OCI-LY7 (cell line): ENCODE measurements around the gene STAB1. TPM values are rescaled to one million over a fixed set of nuclear protein-coding genes. Genes with fewer than 3 reads are reported as not detected.

ENCODE experiments used
- BruUV-seq: library from RNA; stranded (reverse); fragments of 400-500 nt; replicated peaks from 2 replicates; lab custom pipeline; 2021; lab: Mats Ljungman, UMichigan
- CTCF ChIA-PET: fragments of 300-600 bp; sonication (Branson Sonifier 250); formaldehyde crosslinking; loops from one replicate; lab custom pipeline; 2022; ENCODE audit warnings: antibody characterized with exemption; ENCODE audit not compliant: unreplicated experiment; lab: Charles Lee
- POLR2A ChIA-PET: fragments of 300-600 bp; sonication (Branson Sonifier 250); formaldehyde crosslinking; loops from one replicate; lab custom pipeline; 2022; ENCODE audit warnings: antibody characterized with exemption; lab: Charles Lee
- DNase-seq: peaks from one replicate; pipeline ENCODE4 v3.0.0-alpha.2; 2015; ENCODE audit warnings: low spot score
- H2AFZ ChIP-seq: fragments of 200-600 bp; sonication (generic), shearing (Covaris generic); 2 replicates; pipeline ENCODE4 v1.6.1; 2014; ENCODE audit warnings: mild to moderate bottlenecking, antibody characterized with exemption, low read length, moderate library complexity
- H3K27ac ChIP-seq: fragments of 200-600 bp; sonication (generic); 2 replicates; pipeline ENCODE4 v1.5.1; 2014; ENCODE audit warnings: mixed run types, low read depth, mild to moderate bottlenecking, moderate library complexity, low read length, inconsistent platforms; ENCODE audit not compliant: poor library complexity, severe bottlenecking
- H3K36me3 ChIP-seq: fragments of 200-600 bp; sonication (generic); 2 replicates; pipeline ENCODE4 v1.6.1; 2014; ENCODE audit warnings: mild to moderate bottlenecking, antibody characterized with exemption, low read length, moderate library complexity, mixed read lengths; ENCODE audit not compliant: insufficient read depth
- H3K4me1 ChIP-seq: fragments of 200-600 bp; sonication (generic); 2 replicates; pipeline ENCODE4 v1.5.1; 2014; ENCODE audit warnings: mild to moderate bottlenecking, low read length; ENCODE audit not compliant: insufficient read depth, poor library complexity, severe bottlenecking
- H3K4me2 ChIP-seq: fragments of 200-600 bp; sonication (generic); 2 replicates; pipeline ENCODE4 v1.6.1; 2014; ENCODE audit warnings: mild to moderate bottlenecking, low read length
- H3K4me3 ChIP-seq: fragments of 200-600 bp; sonication (generic); 2 replicates; pipeline ENCODE4 v1.5.1; 2014; ENCODE audit warnings: mild to moderate bottlenecking, low read depth, low read length; ENCODE audit not compliant: poor library complexity, severe bottlenecking
- H3K79me2 ChIP-seq: fragments of 200-600 bp; sonication (generic); 2 replicates; pipeline ENCODE4 v1.6.1; 2016; ENCODE audit warnings: low read depth, mild to moderate bottlenecking, low read length, moderate library complexity, mixed read lengths; ENCODE audit not compliant: insufficient read depth
- H3K9me2 ChIP-seq: fragments of 200-600 bp; sonication (generic); 2 replicates; pipeline ENCODE4 v1.6.1; 2016; ENCODE audit warnings: mild to moderate bottlenecking, low read length, mixed read lengths; ENCODE audit not compliant: insufficient read depth
- H3K9me3 ChIP-seq: fragments of 200-600 bp; sonication (generic); 2 replicates; pipeline ENCODE4 v1.6.1; 2014; ENCODE audit warnings: mild to moderate bottlenecking, mixed run types, low read length, mixed read lengths
- H4K20me1 ChIP-seq: fragments of 200-600 bp; sonication (generic); 2 replicates; pipeline ENCODE4 v1.6.1; 2014; ENCODE audit warnings: mild to moderate bottlenecking, antibody characterized with exemption, low read length, moderate library complexity, mixed read lengths; ENCODE audit not compliant: insufficient read depth
- EZH2phosphoT487 ChIP-seq: fragments of 200-600 bp; sonication (generic); IDR thresholded peaks from 2 replicates; pipeline ENCODE4 v1.6.1; 2018; ENCODE audit warnings: low read depth, borderline replicate concordance, mild to moderate bottlenecking, mixed run types, antibody characterized with exemption, low read length, moderate library complexity, mixed read lengths
- intact Hi-C: fragments of 100-400 bp; cut with micrococcal nuclease; formaldehyde crosslinking; loops from one replicate; pipeline ENCODE4 v1.10.0; 2022; ENCODE audit not compliant: unreplicated experiment
- total RNA-seq, 2 experiments: library from RNA; depleted of rRNA in 1 of 2; stranded (reverse); fragments of >200 nt in 1 of 2; shearing (Covaris generic) in 1 of 2; gene quantifications; 2 replicates each; pipeline ENCODE4 v1.2.3, GENCODE V29; 2014 to 2022
- TF ChIP-seq, protein P1 (sequence below): fragments of 200-600 bp; sonication (generic); conservative IDR thresholded peaks from 2 replicates; pipeline ENCODE4 v1.5.1; 2014; ENCODE audit warnings: mild to moderate bottlenecking, antibody characterized with exemption, low read length, moderate library complexity, mixed read lengths

The STAB1 gene
- total RNA-seq, 2 experiments from 2014 or later = not detected

DNA sequence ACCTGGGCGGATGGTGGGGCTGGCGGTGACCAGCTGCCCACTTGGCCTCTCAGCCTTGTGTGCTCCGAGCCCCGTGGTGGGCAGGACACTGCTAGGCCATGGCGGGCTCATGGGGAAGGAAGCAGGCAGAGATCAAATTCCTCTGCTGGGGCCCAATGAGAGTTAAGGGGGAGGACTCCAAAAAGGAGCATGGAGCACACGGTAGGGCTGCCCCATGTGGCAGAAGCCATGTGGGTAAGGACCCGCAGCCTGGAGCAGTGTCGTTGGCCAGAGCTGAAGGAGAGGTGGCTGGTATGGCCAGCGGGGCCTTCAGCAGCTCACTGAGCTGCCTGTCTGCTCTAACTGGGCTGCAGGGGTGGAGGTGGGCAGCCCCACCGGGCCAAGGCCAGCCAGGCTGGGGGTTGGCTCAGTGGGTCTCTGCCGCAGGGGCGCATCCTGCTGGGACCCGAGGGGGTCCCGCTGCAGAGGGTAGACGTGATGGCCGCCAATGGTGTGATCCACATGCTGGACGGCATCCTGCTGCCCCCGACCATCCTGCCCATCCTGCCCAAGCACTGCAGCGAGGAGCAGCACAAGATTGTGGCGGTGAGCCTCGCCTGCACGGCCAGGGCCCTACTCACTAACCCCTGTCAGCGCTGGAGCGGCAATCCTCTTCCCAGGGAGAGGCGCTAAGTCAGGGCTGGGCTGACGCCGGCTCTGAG lies 11.3 kb downstream of the STAB1 start:
- no peak for DNase-seq
- ChIA-PET CTCF (no interaction called here), POLR2A (no interaction called here)
- Histone ChIP-seq H3K36me3 (no peaks in the 10 kb centered on the region), H3K79me2 (no peaks in the 10 kb centered on the region), H3K27ac (no peak overlapping the region), H3K4me1 (no peaks in the 10 kb centered on the region), H3K4me2 (no peak overlapping the region), H3K4me3 (no peak overlapping the region), H3K9me3 (no peaks in the 10 kb centered on the region), H3K9me2 (no peaks in the 10 kb centered on the region), H4K20me1 (no peaks in the 10 kb centered on the region), H2AFZ (no peak overlapping the region)
- TF ChIP-seq, protein P1, sequence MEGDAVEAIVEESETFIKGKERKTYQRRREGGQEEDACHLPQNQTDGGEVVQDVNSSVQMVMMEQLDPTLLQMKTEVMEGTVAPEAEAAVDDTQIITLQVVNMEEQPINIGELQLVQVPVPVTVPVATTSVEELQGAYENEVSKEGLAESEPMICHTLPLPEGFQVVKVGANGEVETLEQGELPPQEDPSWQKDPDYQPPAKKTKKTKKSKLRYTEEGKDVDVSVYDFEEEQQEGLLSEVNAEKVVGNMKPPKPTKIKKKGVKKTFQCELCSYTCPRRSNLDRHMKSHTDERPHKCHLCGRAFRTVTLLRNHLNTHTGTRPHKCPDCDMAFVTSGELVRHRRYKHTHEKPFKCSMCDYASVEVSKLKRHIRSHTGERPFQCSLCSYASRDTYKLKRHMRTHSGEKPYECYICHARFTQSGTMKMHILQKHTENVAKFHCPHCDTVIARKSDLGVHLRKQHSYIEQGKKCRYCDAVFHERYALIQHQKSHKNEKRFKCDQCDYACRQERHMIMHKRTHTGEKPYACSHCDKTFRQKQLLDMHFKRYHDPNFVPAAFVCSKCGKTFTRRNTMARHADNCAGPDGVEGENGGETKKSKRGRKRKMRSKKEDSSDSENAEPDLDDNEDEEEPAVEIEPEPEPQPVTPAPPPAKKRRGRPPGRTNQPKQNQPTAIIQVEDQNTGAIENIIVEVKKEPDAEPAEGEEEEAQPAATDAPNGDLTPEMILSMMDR = no peak
- no peak for TF ChIP-seq EZH2phosphoT487
- intact Hi-C loops = no loop called here
- BruUV-seq = no TSS peak

DNA sequence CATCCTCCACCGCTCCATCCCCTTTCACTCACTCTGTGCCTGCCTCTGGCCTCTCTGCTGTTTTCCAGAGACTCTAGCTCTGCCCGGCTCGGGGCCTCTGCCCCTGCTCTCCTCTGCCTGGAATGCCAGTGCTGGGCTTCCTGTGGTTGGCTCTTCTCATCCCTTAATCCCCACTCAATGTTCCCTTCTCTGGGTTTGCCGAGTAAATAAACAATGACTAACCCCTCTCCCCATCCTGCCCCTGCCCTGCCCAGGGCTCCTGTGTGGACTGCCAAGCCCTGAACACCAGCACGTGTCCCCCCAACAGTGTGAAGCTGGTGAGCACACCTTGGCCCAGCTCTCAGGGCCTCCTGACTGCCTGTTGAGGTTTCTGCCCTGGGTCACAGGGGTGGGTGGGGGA lies 12.2 kb downstream of the STAB1 start:
- H3K79me2 ChIP-seq = no peaks in the 10 kb centered on the region
- no peak overlapping the region for H3K4me2 ChIP-seq
- no peaks in the 10 kb centered on the region for H4K20me1 ChIP-seq
- no peaks in the 10 kb centered on the region for H3K9me2 ChIP-seq
- H3K9me3 ChIP-seq = no peaks in the 10 kb centered on the region
- BruUV-seq = no TSS peak
- H3K27ac ChIP-seq = no peak overlapping the region
- no peaks in the 10 kb centered on the region for H3K4me1 ChIP-seq
- H2AFZ ChIP-seq = no peak overlapping the region
- DNase-seq = no peak
- H3K36me3 ChIP-seq = no peaks in the 10 kb centered on the region
- POLR2A ChIA-PET = no interaction called here
- no peak for TF ChIP-seq EZH2phosphoT487
- TF ChIP-seq, protein P1 = no peak
- CTCF ChIA-PET = interaction anchor here (0.6 kb wide), 1 partner anchor 80 kb away, joined by 3 read pairs; no protein-coding TSS in a partner anchor
- intact Hi-C loops = no loop called here
- H3K4me3 ChIP-seq = no peak overlapping the region

DNA sequence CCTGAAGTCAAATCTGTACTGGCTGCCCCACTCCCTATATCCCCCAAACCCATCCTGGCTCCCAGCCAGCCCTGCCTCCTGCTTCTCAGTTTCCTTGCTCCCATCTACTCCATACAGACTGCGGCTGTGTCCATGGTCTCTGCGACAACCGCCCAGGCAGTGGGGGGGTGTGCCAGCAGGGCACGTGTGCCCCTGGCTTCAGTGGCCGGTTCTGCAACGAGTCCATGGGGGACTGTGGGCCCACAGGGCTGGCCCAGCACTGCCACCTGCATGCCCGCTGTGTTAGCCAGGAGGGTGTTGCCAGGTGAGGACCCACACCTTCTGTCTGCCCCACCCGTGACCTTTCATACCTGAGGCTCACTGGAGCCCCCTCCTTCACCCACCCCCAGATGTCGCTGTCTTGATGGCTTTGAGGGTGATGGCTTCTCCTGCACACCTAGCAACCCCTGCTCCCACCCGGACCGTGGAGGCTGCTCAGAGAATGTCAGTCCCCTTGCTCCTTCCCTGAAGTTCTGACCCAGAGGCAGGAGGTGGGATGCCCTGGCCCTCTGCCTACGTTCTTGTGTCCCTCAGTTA lies 14.7 kb downstream of the STAB1 start:
- peak; percentile 41 for DNase-seq
- H3K4me2 ChIP-seq = no peak overlapping the region
- no peaks in the 10 kb centered on the region for H3K79me2 ChIP-seq
- no peak overlapping the region for H3K4me3 ChIP-seq
- H3K27ac ChIP-seq = no peak overlapping the region
- BruUV-seq = no TSS peak
- H4K20me1 ChIP-seq = no peaks in the 10 kb centered on the region
- intact Hi-C loops = no loop called here
- no peaks in the 10 kb centered on the region for H3K36me3 ChIP-seq
- no peaks in the 10 kb centered on the region for H3K9me3 ChIP-seq
- H3K9me2 ChIP-seq = no peaks in the 10 kb centered on the region
- no peak overlapping the region for H2AFZ ChIP-seq
- TF ChIP-seq, protein P1 = peak; percentile 68
- no peak for TF ChIP-seq EZH2phosphoT487
- CTCF ChIA-PET = no interaction called here
- H3K4me1 ChIP-seq = no peaks in the 10 kb centered on the region
- POLR2A ChIA-PET = no interaction called here
